GM12873 (cell line): ENCODE measurements around the gene IGSF21.
A peak's percentile ranks its signal among the peaks of the same experiment; 100 is the strongest.

ENCODE experiments used
- TF ChIP-seq, protein P1 (sequence below): IDR thresholded peaks from 2 replicates; pipeline ENCODE4 v1.5.1; 2012; ENCODE audit warnings: low read depth, mild to moderate bottlenecking, moderate library complexity, low read length, control low read depth; ENCODE audit not compliant: insufficient read depth; ENCODE audit errors: missing control alignments

IGSF21 gene

DNA sequence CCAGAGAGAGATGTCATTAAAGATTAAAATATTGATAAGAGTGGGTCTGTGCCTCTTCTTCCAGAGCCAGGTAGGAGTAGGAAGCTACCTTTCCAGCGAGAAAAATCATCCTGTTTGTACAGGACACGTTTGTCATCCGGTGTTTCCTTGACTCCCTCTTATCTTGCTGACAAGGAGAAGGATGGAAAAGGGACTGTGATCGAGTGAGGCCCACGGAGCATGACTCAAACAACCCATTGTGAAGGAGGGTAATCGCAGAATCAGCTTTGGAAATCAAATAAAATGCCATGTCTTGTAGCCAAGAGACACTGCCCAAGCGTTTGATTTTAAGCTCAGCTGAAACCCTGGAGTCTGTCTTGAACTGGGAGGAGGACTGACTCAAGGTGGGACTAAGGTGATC lies 97.7 kb downstream of the IGSF21 start:
- TF ChIP-seq, protein P1, sequence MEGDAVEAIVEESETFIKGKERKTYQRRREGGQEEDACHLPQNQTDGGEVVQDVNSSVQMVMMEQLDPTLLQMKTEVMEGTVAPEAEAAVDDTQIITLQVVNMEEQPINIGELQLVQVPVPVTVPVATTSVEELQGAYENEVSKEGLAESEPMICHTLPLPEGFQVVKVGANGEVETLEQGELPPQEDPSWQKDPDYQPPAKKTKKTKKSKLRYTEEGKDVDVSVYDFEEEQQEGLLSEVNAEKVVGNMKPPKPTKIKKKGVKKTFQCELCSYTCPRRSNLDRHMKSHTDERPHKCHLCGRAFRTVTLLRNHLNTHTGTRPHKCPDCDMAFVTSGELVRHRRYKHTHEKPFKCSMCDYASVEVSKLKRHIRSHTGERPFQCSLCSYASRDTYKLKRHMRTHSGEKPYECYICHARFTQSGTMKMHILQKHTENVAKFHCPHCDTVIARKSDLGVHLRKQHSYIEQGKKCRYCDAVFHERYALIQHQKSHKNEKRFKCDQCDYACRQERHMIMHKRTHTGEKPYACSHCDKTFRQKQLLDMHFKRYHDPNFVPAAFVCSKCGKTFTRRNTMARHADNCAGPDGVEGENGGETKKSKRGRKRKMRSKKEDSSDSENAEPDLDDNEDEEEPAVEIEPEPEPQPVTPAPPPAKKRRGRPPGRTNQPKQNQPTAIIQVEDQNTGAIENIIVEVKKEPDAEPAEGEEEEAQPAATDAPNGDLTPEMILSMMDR: no peak

DNA sequence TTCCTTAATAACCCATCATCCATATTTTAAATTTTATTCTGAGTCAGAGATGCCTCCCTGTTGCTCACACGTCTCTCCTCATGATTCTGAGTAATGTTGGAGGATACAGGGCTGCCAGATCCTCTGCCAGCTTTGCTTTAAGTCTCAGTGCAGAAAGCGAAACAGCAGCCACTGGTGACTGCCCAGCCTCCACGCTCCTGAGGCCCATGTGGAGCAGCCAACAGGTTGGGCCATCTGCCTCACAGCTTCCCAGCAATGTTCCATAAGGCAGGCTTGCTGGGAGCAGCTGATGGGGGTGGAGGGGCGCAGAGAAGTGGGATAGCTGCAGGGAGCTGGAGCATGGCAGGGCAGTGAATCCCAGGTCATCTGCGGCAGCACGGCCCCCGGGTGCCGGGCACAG lies 104.2 kb downstream of the IGSF21 start:
- TF ChIP-seq, protein P1: no peak

DNA sequence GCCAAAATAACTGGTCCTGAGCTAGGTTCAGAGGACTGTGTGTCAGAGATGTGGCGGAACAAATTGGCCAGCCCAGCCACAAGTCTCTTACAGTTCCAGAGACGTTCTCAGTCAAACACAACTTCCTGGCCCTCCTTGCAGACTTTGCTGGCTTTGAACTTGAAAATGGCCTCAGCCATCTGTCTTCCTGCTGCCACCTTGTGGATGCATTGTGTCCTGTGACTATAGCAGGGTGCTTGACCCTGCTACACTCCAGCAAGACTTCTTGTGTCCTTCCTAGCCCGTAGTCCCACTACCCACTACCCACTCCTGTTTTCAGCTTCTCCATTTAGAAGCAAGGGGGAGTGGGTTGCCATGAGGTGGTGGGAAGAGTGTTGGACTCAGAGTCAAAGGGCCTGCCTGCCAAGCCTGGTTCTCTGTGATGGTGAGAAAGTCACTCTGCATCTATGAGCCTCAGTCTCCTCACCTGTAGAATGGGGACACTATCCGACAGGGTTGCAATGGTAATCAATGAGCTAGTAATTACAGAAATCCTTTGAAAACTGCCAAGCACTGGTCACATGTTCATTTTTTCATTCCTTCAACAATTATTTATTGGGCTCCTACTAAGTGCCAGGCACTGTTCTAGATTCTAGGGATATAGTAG lies 109.9 kb downstream of the IGSF21 start:
- TF ChIP-seq, protein P1: peak; percentile 71

DNA sequence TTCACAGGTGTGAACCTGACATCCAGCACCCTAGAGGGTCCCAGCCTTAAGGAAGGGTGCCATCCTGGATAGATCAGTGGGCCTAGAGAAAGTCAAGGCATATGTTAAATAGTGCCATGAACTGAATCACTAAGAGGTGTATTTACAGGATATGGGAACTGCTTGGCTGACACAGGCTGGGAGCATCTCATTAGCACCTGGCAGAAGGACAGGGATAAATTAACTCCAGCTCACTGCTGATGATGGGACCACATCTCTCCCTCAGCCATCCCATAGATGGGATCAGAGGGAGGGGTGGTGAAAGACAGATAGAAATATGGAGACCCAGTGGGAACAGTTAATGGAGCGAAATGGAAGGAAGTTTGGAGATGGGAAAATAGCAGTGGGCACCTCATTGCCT lies 122.0 kb downstream of the IGSF21 start:
- TF ChIP-seq, protein P1: no peak

DNA sequence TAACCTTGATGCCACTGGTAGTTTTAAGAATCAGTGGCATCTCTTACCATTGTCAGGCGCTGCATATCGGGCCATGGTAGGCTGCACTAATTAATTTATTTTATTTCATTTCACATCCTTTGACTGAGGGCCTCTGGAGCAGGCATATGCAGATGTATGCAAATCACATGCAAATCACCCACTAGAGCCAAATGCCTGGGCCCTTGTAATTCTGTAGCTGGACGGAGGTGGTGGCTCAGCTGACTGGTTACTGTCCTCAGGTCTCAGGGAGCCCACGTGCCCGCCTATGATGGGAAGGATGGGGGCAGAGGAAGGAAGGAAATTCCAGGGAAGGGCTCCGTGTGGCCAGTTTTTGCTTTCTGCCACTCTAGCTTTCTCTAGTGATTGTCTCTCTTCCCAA lies 122.7 kb downstream of the IGSF21 start:
- TF ChIP-seq, protein P1: no peak

DNA sequence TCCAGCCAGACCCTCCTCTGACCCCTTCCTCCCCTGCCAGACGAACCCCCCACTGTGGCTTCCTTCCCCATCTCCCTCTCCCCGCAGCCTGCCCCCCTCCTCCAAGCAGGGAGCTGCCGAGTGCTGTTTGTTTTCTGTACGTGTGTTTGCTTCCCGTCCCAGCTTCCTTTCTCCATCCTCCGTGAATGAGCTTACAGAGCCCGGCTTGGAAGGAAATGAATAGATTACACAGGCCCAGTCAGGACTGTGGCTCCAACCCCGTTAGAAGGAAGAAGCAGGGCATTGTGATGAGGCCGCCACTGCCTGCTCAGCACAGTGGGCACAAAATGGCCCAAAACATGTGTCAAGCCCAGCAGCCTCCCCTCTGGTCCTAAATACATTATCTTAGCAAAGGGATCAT lies 123.2 kb downstream of the IGSF21 start:
- TF ChIP-seq, protein P1: no peak

DNA sequence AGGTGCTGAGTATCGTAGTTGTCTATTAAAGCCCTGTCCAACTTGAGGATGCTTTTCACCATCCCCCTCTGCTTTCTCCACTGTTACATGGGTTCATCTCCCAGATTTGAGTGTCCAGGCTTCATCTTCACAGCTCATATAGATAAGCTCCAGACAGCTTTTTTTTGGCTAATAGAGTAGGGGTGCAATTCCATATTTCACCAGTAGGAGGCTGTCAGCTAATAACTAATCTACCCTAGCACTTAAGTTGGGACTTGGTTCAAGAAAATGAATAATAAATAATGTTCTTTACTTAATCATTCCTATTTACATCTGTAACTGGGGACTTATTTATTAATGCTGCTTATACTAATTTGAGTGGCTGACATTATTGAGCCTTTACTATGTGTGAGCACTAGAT lies 124.5 kb downstream of the IGSF21 start:
- TF ChIP-seq, protein P1: peak; percentile 58
